Small intestine (tissue), 7 donors: Measurements from ENCODE around the gene CPSF6. TPM values are rescaled to one million over a fixed set of nuclear protein-coding genes. Genes with fewer than 3 reads are reported as not detected.

Source experiments
- DNase-seq, 2 donors: peaks; one replicate each; pipeline versions ENCODE4 v3.0.0 to v3.0.0-alpha.2; 2013
- FAIRE-seq: peaks from 2 replicates; lab custom pipeline; 2012; peaks lifted over from hg19 to GRCh38; lab: Jason Lieb, UNC
- H3K27ac ChIP-seq, 3 donors: one replicate each; pipeline ENCODE4 v1.5.1; 2013; ENCODE audit warnings: low read length in 2 of 3, mild to moderate bottlenecking in 2 of 3, control low read depth in 1 of 3, inconsistent platforms in 1 of 3, low read depth in 1 of 3, moderate library complexity in 1 of 3
- H3K27me3 ChIP-seq, 3 donors: one replicate each; pipeline ENCODE4 v1.6.1; 2013; ENCODE audit warnings: low read length in 3 of 3, inconsistent platforms in 1 of 3; ENCODE audit not compliant: control insufficient read depth in 3 of 3, insufficient read depth in 3 of 3
- H3K36me3 ChIP-seq, 3 donors: one replicate each; pipeline ENCODE4 v1.6.1; 2013; ENCODE audit warnings: low read length in 3 of 3, inconsistent platforms in 1 of 3, low read depth in 1 of 3, mild to moderate bottlenecking in 1 of 3, moderate library complexity in 1 of 3; ENCODE audit not compliant: control insufficient read depth in 3 of 3, insufficient read depth in 2 of 3
- H3K4me1 ChIP-seq, 3 donors: one replicate each; pipeline ENCODE4 v1.6.1; 2013; ENCODE audit warnings: low read length in 2 of 3, inconsistent platforms in 1 of 3, low read depth in 1 of 3, mild to moderate bottlenecking in 1 of 3, moderate library complexity in 1 of 3; ENCODE audit not compliant: control insufficient read depth in 3 of 3, insufficient read depth in 2 of 3
- H3K4me3 ChIP-seq, 3 donors: one replicate each; pipeline ENCODE4 v1.5.1; 2013; ENCODE audit warnings: low read length in 3 of 3, control low read depth in 1 of 3, inconsistent platforms in 1 of 3, low read depth in 1 of 3, mild to moderate bottlenecking in 1 of 3, moderate library complexity in 1 of 3
- H3K9me3 ChIP-seq, 2 donors: one replicate each; pipeline ENCODE4 v1.6.1; 2013; ENCODE audit warnings: low read depth in 1 of 2, low read length in 1 of 2; ENCODE audit not compliant: control insufficient read depth in 2 of 2, insufficient read depth in 1 of 2
- WGBS, 3 donors: extraction: QIAGEN DNeasy Blood & Tissue Kit; methylation state at CpG; one replicate each; pipeline ENCODE4 v1.1.7; 2013; 5-methylcytosine and 5-hydroxymethylcytosine counted together
- polyA plus RNA-seq, 4 donors: library from polyadenylated mRNA; stranded (reverse) in 3 of 4; unstranded in 1 of 4; fragments of 200-250 nt in 3 of 4; fragments of 120-200 nt in 1 of 4; gene quantifications; one replicate each; pipeline versions ENCODE4 v1.2.1 to v1.2.3, GENCODE V29; 2013
- donor health status: healthy with polysubstance abuse.
- donor health status: control.
- donor health status: control.
- donor health status: Bipolar disorder and iron deficiency.
- donor health status: healthy.

Gene CPSF6
- polyA plus RNA-seq, 4 donors: 11.0 to 53.0 (median 19.3) TPM

- Histone ChIP-seq H3K27ac (no peak overlapping the region), H3K36me3 (peaks cover 2 to 10% (median 6%) of the 10 kb centered on the region in 3 donors), H3K9me3 (no peaks in the 10 kb centered on the region), H3K4me3 (no peak overlapping the region), H3K27me3 (no peaks in the 10 kb centered on the region), H3K4me1 (no peaks in the 10 kb centered on the region)
- no peak for FAIRE-seq
- WGBS, 3 donors: 68 to 77% (median 75%) methylated on average over 3 of the region's 3 CpGs
- DNase-seq: no peak
Measured at GRCh38 chr12:69266036-69266635, 26.8 kb downstream of the CPSF6 start.

- no peak overlapping the region for H3K4me3 ChIP-seq
- H3K27me3 ChIP-seq: no peaks in the 10 kb centered on the region
- no peaks in the 10 kb centered on the region for H3K9me3 ChIP-seq
- no peak for DNase-seq
- H3K36me3 ChIP-seq: peaks cover 0 to 4% (median 1%) of the 10 kb centered on the region in 3 donors
- H3K27ac ChIP-seq: no peak overlapping the region
- 60 to 78% (median 60%) methylated on average over 2 of the region's 2 CpGs for WGBS, 3 donors
- FAIRE-seq: no peak
- no peaks in the 10 kb centered on the region for H3K4me1 ChIP-seq
Measured at GRCh38 chr12:69269736-69270135, 30.4 kb downstream of the CPSF6 start.

GRCh38 chr12:69272511-69272910, 33.1 kb downstream of the CPSF6 start:
- DNase-seq: no peak
- FAIRE-seq: no peak
- Histone ChIP-seq H3K4me3 (no peak overlapping the region), H3K36me3 (peaks cover 0 to 1% (median 0%) of the 10 kb centered on the region in 3 donors), H3K4me1 (no peaks in the 10 kb centered on the region), H3K27me3 (no peaks in the 10 kb centered on the region), H3K27ac (no peak overlapping the region), H3K9me3 (no peaks in the 10 kb centered on the region)
- 90 to 92% (median 90%) methylated on average over 5 of the region's 5 CpGs for WGBS, 3 donors

- 29 to 52% (median 33%) methylated on average over 1 of the region's 1 CpG for WGBS, 3 donors
- H3K9me3 ChIP-seq: no peaks in the 10 kb centered on the region
- DNase-seq (no peak), FAIRE-seq (no peak)
- H3K27me3 ChIP-seq: no peaks in the 10 kb centered on the region
- H3K27ac ChIP-seq: no peak overlapping the region
- H3K4me3 ChIP-seq: no peak overlapping the region
- peaks cover 0 to 1% (median 0%) of the 10 kb centered on the region in 3 donors for H3K36me3 ChIP-seq
- no peaks in the 10 kb centered on the region for H3K4me1 ChIP-seq
Measured at GRCh38 chr12:69274861-69275260, 35.5 kb downstream of the CPSF6 start.

GRCh38 chr12:69275471-69275891, 36.1 kb downstream of the CPSF6 start:
- FAIRE-seq: no peak
- 59 to 85% (median 76%) methylated on average over 1 of the region's 1 CpG for WGBS, 3 donors
- no peak overlapping the region for H3K27ac ChIP-seq
- no peak overlapping the region for H3K4me3 ChIP-seq
- H3K27me3 ChIP-seq: no peaks in the 10 kb centered on the region
- peaks cover 0 to 1% (median 0%) of the 10 kb centered on the region in 3 donors for H3K36me3 ChIP-seq
- no peak for DNase-seq
- H3K4me1 ChIP-seq: no peaks in the 10 kb centered on the region
- no peaks in the 10 kb centered on the region for H3K9me3 ChIP-seq

GRCh38 chr12:69278814-69279782, 39.7 kb downstream of the CPSF6 start:
- no peaks in the 10 kb centered on the region for H3K36me3 ChIP-seq
- no peaks in the 10 kb centered on the region for H3K4me1 ChIP-seq
- no peaks in the 10 kb centered on the region for H3K9me3 ChIP-seq
- DNase-seq: no peak
- H3K27me3 ChIP-seq: peaks cover 0 to 1% (median 0%) of the 10 kb centered on the region in 3 donors
- H3K4me3 ChIP-seq: no peak overlapping the region
- no peak for FAIRE-seq
- WGBS, 3 donors: 71 to 83% (median 81%) methylated on average over 8 of the region's 8 CpGs
- no peak overlapping the region for H3K27ac ChIP-seq

- H3K27ac ChIP-seq: no peak overlapping the region
- DNase-seq (peak; percentile 46 to 61), FAIRE-seq (no peak)
- WGBS, 3 donors: 0 to 1% (median 1%) methylated on average over 19 of the region's 19 CpGs
- peak overlapping the region in 2 of 3 donors; percentile 29 to 38 for H3K4me3 ChIP-seq
- peaks cover 0 to 4% (median 0%) of the 10 kb centered on the region in 3 donors for H3K4me1 ChIP-seq
- H3K36me3 ChIP-seq: no peaks in the 10 kb centered on the region
- peaks cover 0 to 16% (median 0%) of the 10 kb centered on the region in 3 donors for H3K27me3 ChIP-seq
- no peaks in the 10 kb centered on the region for H3K9me3 ChIP-seq
Measured at GRCh38 chr12:69284131-69284530, 44.8 kb downstream of the CPSF6 start.

- FAIRE-seq (no peak), DNase-seq (no peak)
- no peaks in the 10 kb centered on the region for H3K36me3 ChIP-seq
- WGBS, 3 donors: 34 to 59% (median 46%) methylated on average over 3 of the region's 3 CpGs
- H3K27ac ChIP-seq: no peak overlapping the region
- no peaks in the 10 kb centered on the region for H3K9me3 ChIP-seq
- peaks cover 0 to 4% (median 0%) of the 10 kb centered on the region in 3 donors for H3K4me1 ChIP-seq
- no peak overlapping the region for H3K4me3 ChIP-seq
- peaks cover 0 to 16% (median 0%) of the 10 kb centered on the region in 3 donors for H3K27me3 ChIP-seq
Measured at GRCh38 chr12:69287556-69287955, 48.2 kb downstream of the CPSF6 start.
